SU-DHL-6 (cell line): Measurements from ENCODE around the gene PCSK1.
"Not testable (repeated sequence)": the region's sequence is repeated elsewhere in the genome, so short reads cannot be mapped to it uniquely, and the experiment has no call there.

Experiments used
- H2AFZ ChIP-seq: fragments of 200-600 bp; sonication (generic); 2 replicates; pipeline ENCODE4 v1.6.1; 2014; ENCODE audit warnings: low read depth, mild to moderate bottlenecking, moderate library complexity, mixed read lengths, antibody characterized with exemption, low read length; ENCODE audit not compliant: severe bottlenecking
- H3F3A ChIP-seq: fragments of 200-600 bp; shearing (Covaris generic); 2 replicates; pipeline ENCODE4 v1.6.0; 2016; ENCODE audit warnings: antibody characterized with exemption, mild to moderate bottlenecking; ENCODE audit not compliant: insufficient read depth
- H3K27ac ChIP-seq: fragments of 200-600 bp; sonication (generic); 2 replicates; pipeline ENCODE4 v1.5.1; 2016; ENCODE audit warnings: low read depth, mild to moderate bottlenecking, low read length, moderate library complexity, mixed read lengths
- H3K27me3 ChIP-seq: fragments of 200-600 bp; sonication (generic), shearing (Covaris generic); 2 replicates; pipeline ENCODE4 v1.6.0; 2014; ENCODE audit warnings: mild to moderate bottlenecking, low read length
- H3K36me3 ChIP-seq: fragments of 200-600 bp; sonication (generic); 2 replicates; pipeline ENCODE4 v1.6.1; 2014; ENCODE audit warnings: mild to moderate bottlenecking, low read length, mixed read lengths
- H3K4me2 ChIP-seq: fragments of 300-600, 200-600 bp; shearing (Covaris generic), sonication (generic); 2 replicates; pipeline ENCODE4 v1.6.0; 2014; ENCODE audit warnings: low read length, low read depth, mild to moderate bottlenecking; ENCODE audit not compliant: poor library complexity, severe bottlenecking
- H3K4me3 ChIP-seq: fragments of 200-600 bp; sonication (generic); 2 replicates; pipeline ENCODE4 v1.5.1; 2014; ENCODE audit warnings: antibody characterized with exemption, low read length, mild to moderate bottlenecking, mixed read lengths; ENCODE audit not compliant: insufficient read depth, poor library complexity, severe bottlenecking
- H3K79me2 ChIP-seq: fragments of 200-600 bp; sonication (generic); 2 replicates; pipeline ENCODE4 v1.6.1; 2014; ENCODE audit warnings: mild to moderate bottlenecking, low read length, moderate library complexity; ENCODE audit not compliant: insufficient read depth
- H3K9ac ChIP-seq: fragments of 200-600 bp; sonication (generic); 2 replicates; pipeline ENCODE4 v1.7.0; 2014; ENCODE audit warnings: mild to moderate bottlenecking, low read length
- H3K9me2 ChIP-seq: fragments of 200-600 bp; sonication (generic); replicated peaks from 2 replicates; pipeline ENCODE4 v1.6.1; 2014; ENCODE audit warnings: low read length; ENCODE audit not compliant: insufficient read depth
- H3K9me3 ChIP-seq: fragments of 200-600 bp; sonication (generic); 2 replicates; pipeline ENCODE4 v1.6.1; 2014; ENCODE audit warnings: low read length, mixed read lengths; ENCODE audit not compliant: insufficient read depth
- H4K20me1 ChIP-seq: fragments of 200-600 bp; sonication (generic); 2 replicates; pipeline ENCODE4 v1.6.1; 2014; ENCODE audit warnings: low read depth, mild to moderate bottlenecking, antibody characterized with exemption, low read length, moderate library complexity, mixed read lengths
- CTCF ChIP-seq: fragments of 200-600 bp; sonication (generic); IDR thresholded peaks from one replicate; pipeline ENCODE4 v1.5.1; 2017; ENCODE audit warnings: antibody characterized with exemption, mild to moderate bottlenecking, low read length, moderate library complexity; ENCODE audit not compliant: insufficient read depth, poor library complexity, severe bottlenecking
- EZH2phosphoT487 ChIP-seq: fragments of 200-600 bp; sonication (generic), shearing (Covaris generic); conservative IDR thresholded peaks from 2 replicates; pipeline ENCODE4 v1.6.1; 2018; ENCODE audit warnings: mild to moderate bottlenecking, antibody characterized with exemption, low read length, moderate library complexity, mixed read lengths

PCSK1 gene

GRCh38 chr5:96396878-96397277 is 36.2 kb downstream of the PCSK1 start:
- H3K4me3 ChIP-seq = no peak overlapping the region
- H3F3A ChIP-seq = no peaks in the 10 kb centered on the region
- no peak overlapping the region for H2AFZ ChIP-seq
- no peaks in the 10 kb centered on the region for H4K20me1 ChIP-seq
- no peaks in the 10 kb centered on the region for H3K27me3 ChIP-seq
- no peak overlapping the region for H3K4me2 ChIP-seq
- H3K27ac ChIP-seq = no peak overlapping the region
- TF ChIP-seq EZH2phosphoT487 (no peak), CTCF (no peak)
- no peak overlapping the region for H3K9ac ChIP-seq
- H3K9me2 ChIP-seq = no peaks in the 10 kb centered on the region
- no peaks in the 10 kb centered on the region for H3K9me3 ChIP-seq
- H3K36me3 ChIP-seq = no peaks in the 10 kb centered on the region
- no peaks in the 10 kb centered on the region for H3K79me2 ChIP-seq

GRCh38 chr5:96395295-96395694 is 37.8 kb downstream of the PCSK1 start:
- not testable (repeated sequence) for H4K20me1 ChIP-seq, H3K9me3 ChIP-seq, H3K9me2 ChIP-seq, H3K4me3 ChIP-seq, H2AFZ ChIP-seq, H3K27me3 ChIP-seq, H3F3A ChIP-seq, H3K27ac ChIP-seq, H3K4me2 ChIP-seq, H3K9ac ChIP-seq, H3K79me2 ChIP-seq, H3K36me3 ChIP-seq

GRCh38 chr5:96391921-96392320 is 41.1 kb downstream of the PCSK1 start:
- Histone ChIP-seq H3K27me3 (no peaks in the 10 kb centered on the region), H3K9me2 (no peaks in the 10 kb centered on the region), H3K36me3 (no peaks in the 10 kb centered on the region), H4K20me1 (no peaks in the 10 kb centered on the region), H3F3A (no peaks in the 10 kb centered on the region), H3K79me2 (no peaks in the 10 kb centered on the region), H2AFZ (no peak overlapping the region), H3K4me3 (no peak overlapping the region), H3K4me2 (no peak overlapping the region), H3K9ac (no peak overlapping the region), H3K9me3 (no peaks in the 10 kb centered on the region), H3K27ac (no peak overlapping the region)
- TF ChIP-seq CTCF (no peak), EZH2phosphoT487 (no peak)

GRCh38 chr5:96388176-96388575 is 44.9 kb downstream of the PCSK1 start:
- Histone ChIP-seq H3K79me2 (no peaks in the 10 kb centered on the region), H3K9me2 (no peaks in the 10 kb centered on the region), H3K36me3 (no peaks in the 10 kb centered on the region), H3K9ac (no peak overlapping the region), H3K9me3 (no peaks in the 10 kb centered on the region), H3K27ac (no peak overlapping the region), H2AFZ (no peak overlapping the region), H3K27me3 (no peaks in the 10 kb centered on the region), H3F3A (no peaks in the 10 kb centered on the region), H3K4me3 (no peak overlapping the region), H3K4me2 (no peak overlapping the region), H4K20me1 (no peaks in the 10 kb centered on the region)
- TF ChIP-seq CTCF (no peak), EZH2phosphoT487 (no peak)
